ENCODE measurements around the gene NUP188. TPM values are rescaled to one million over a fixed set of nuclear protein-coding genes. Genes with fewer than 3 reads are reported as not detected.
A peak's percentile ranks its signal among the peaks of the same experiment; 100 is the strongest.

NUP188 gene
- total RNA-seq, 1 donor from 2014 or later: 25.8 TPM

- FAIRE-seq (no peak), DNase-seq (ENCODE audit: low read depth) (no peak)
- no peaks in the 10 kb centered on the region for H3K36me3 ChIP-seq (ENCODE audit: control insufficient read depth, insufficient read depth, low read length)
- H3K27me3 ChIP-seq (ENCODE audit: control insufficient read depth, insufficient read depth, low read length): no peaks in the 10 kb centered on the region
- H3K4me3 ChIP-seq (ENCODE audit: low read depth, low read length): no peak overlapping the region
- TF ChIP-seq CTCF (IDR thresholded peaks at IDR 0.05; ENCODE audit: insufficient read depth, low read length, severe bottlenecking): no peak
These were observed 24.0 kb upstream of the NUP188 start for GRCh38 chr9:128923493-128923883.

- Histone ChIP-seq H3K36me3 (ENCODE audit: control insufficient read depth, insufficient read depth, low read length) (no peaks in the 10 kb centered on the region), H3K4me3 (ENCODE audit: low read depth, low read length) (no peak overlapping the region), H3K27me3 (ENCODE audit: control insufficient read depth, insufficient read depth, low read length) (no peaks in the 10 kb centered on the region)
- no peak for DNase-seq (ENCODE audit: low read depth)
- FAIRE-seq: no peak
- TF ChIP-seq CTCF (IDR thresholded peaks at IDR 0.05; ENCODE audit: insufficient read depth, low read length, severe bottlenecking): peak; percentile 76
These were observed 19.6 kb upstream of the NUP188 start for GRCh38 chr9:128927731-128928411.

- no peaks in the 10 kb centered on the region for H3K27me3 ChIP-seq (ENCODE audit: control insufficient read depth, insufficient read depth, low read length)
- DNase-seq (ENCODE audit: low read depth): no peak
- FAIRE-seq: no peak
- no peak overlapping the region for H3K4me3 ChIP-seq (ENCODE audit: low read depth, low read length)
- peaks cover 2% of the 10 kb centered on the region for H3K36me3 ChIP-seq (ENCODE audit: control insufficient read depth, insufficient read depth, low read length)
- TF ChIP-seq CTCF (IDR thresholded peaks at IDR 0.05; ENCODE audit: insufficient read depth, low read length, severe bottlenecking): no peak
These were observed 18.9 kb upstream of the NUP188 start for GRCh38 chr9:128928624-128929023.

GRCh38 chr9:128929560-128929959 is 17.9 kb upstream of the NUP188 start:
- DNase-seq (ENCODE audit: low read depth): no peak
- no peak for FAIRE-seq
- TF ChIP-seq CTCF (IDR thresholded peaks at IDR 0.05; ENCODE audit: insufficient read depth, low read length, severe bottlenecking): no peak
- Histone ChIP-seq H3K36me3 (ENCODE audit: control insufficient read depth, insufficient read depth, low read length) (peaks cover 4% of the 10 kb centered on the region), H3K27me3 (ENCODE audit: control insufficient read depth, insufficient read depth, low read length) (no peaks in the 10 kb centered on the region), H3K4me3 (ENCODE audit: low read depth, low read length) (no peak overlapping the region)

GRCh38 chr9:128933731-128934130 is 13.8 kb upstream of the NUP188 start:
- no peak for FAIRE-seq
- DNase-seq (ENCODE audit: low read depth): no peak

More at GRCh38 chr9:128933731-128934130, 13.8 kb upstream of the NUP188 start:
- Histone ChIP-seq H3K27me3 (ENCODE audit: control insufficient read depth, insufficient read depth, low read length) (no peaks in the 10 kb centered on the region), H3K36me3 (ENCODE audit: control insufficient read depth, insufficient read depth, low read length) (peaks cover 8% of the 10 kb centered on the region), H3K4me3 (ENCODE audit: low read depth, low read length) (no peak overlapping the region)
- no peak for TF ChIP-seq CTCF (IDR thresholded peaks at IDR 0.05; ENCODE audit: insufficient read depth, low read length, severe bottlenecking)

All from bronchial epithelial cell (primary cell).